AG04449 (cell line): ENCODE data around the gene KRTAP10-4.

ENCODE experiments used
- CTCF ChIA-PET: fragments of 350-600 bp; formaldehyde crosslinking; extraction: SDS; loops from one replicate; lab custom pipeline; 2021; ENCODE audit warnings: antibody characterized with exemption; lab: Yijun Ruan, JAX
- POLR2A ChIA-PET: fragments of 400-600, 350-600 bp; formaldehyde crosslinking; extraction: SDS; loops from one replicate; lab custom pipeline; 2020; ENCODE audit warnings: antibody characterized with exemption, inconsistent platforms; lab: Yijun Ruan, JAX
- DNase-seq: peaks from one replicate; pipeline ENCODE4 v3.0.0-alpha.2; 2010; ENCODE audit warnings: low read depth, low spot score
- H3K4me3 ChIP-seq: 2 replicates; pipeline ENCODE4 v1.5.1; 2011; ENCODE audit warnings: low read depth, mild to moderate bottlenecking, control low read depth, low read length
- TF ChIP-seq, protein P1 (sequence below): IDR thresholded peaks from one replicate; pipeline ENCODE4 v1.5.1; 2011; ENCODE audit warnings: mild to moderate bottlenecking, moderate library complexity, low read length, control low read depth, inconsistent platforms; ENCODE audit not compliant: insufficient read depth; ENCODE audit errors: missing control alignments

The KRTAP10-4 gene

DNA sequence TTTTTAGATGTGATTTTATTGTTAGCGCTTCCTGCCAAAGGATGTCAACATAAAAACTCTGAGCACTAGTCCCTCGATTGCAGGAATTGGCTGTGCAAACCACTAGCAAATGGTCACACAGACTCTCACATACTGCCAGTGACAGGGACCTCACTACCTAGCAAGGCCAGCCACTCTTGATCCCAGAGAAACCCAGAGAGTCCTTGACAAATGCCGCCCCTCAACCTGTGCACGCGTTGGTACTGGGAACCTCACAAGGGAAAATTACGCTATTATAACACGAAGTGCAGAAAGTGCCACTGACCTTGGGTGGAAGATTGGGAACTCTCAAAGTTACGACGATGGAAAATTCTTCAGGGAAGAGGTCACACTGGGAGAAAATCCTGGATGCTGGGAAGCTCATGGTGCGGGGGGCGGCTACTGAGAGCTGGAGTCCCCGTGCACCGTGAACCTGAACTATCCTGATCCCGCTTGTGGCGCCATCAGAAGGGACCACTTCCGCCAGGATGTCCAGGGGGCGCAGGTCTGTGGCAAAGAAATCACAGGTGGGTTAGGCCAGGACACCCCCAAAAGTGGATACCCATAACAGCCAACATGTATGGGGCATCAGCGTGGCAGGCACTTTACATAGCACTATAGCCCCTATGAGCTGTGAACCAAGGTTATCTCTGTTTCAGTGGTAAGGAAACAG, 5.9 kb upstream of the KRTAP10-4 start:
- TF ChIP-seq, protein P1, sequence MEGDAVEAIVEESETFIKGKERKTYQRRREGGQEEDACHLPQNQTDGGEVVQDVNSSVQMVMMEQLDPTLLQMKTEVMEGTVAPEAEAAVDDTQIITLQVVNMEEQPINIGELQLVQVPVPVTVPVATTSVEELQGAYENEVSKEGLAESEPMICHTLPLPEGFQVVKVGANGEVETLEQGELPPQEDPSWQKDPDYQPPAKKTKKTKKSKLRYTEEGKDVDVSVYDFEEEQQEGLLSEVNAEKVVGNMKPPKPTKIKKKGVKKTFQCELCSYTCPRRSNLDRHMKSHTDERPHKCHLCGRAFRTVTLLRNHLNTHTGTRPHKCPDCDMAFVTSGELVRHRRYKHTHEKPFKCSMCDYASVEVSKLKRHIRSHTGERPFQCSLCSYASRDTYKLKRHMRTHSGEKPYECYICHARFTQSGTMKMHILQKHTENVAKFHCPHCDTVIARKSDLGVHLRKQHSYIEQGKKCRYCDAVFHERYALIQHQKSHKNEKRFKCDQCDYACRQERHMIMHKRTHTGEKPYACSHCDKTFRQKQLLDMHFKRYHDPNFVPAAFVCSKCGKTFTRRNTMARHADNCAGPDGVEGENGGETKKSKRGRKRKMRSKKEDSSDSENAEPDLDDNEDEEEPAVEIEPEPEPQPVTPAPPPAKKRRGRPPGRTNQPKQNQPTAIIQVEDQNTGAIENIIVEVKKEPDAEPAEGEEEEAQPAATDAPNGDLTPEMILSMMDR = no peak
- CTCF ChIA-PET = no interaction called here

DNA sequence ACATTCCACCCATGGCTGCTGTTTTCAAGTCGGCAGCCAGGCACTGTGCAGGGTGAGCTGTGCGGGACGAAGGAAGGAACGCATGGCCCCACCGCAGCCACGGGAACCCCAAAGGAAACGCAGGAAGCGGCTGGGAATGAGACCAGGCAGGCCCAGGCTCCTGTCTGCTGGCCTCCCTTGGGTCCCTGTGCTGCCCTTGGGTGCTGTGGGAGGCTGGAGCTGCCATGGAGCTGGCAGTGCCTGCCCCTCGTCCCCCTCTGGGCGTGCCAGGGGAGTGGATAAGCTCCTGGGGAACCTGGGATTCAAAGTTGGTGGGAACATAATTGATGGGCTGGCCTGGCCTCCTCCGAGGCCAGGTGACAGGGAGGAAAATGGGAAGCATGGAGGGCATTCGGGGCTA, 5.3 kb upstream of the KRTAP10-4 start:
- H3K4me3 ChIP-seq = no peak overlapping the region
- CTCF ChIA-PET = no interaction called here
- TF ChIP-seq, protein P1 = no peak
- POLR2A ChIA-PET = no interaction called here
- no peak for DNase-seq

More for the DNA sequence above, 5.9 kb upstream of the KRTAP10-4 start:
- DNase-seq = no peak
- POLR2A ChIA-PET = no interaction called here
- no peak overlapping the region for H3K4me3 ChIP-seq

DNA sequence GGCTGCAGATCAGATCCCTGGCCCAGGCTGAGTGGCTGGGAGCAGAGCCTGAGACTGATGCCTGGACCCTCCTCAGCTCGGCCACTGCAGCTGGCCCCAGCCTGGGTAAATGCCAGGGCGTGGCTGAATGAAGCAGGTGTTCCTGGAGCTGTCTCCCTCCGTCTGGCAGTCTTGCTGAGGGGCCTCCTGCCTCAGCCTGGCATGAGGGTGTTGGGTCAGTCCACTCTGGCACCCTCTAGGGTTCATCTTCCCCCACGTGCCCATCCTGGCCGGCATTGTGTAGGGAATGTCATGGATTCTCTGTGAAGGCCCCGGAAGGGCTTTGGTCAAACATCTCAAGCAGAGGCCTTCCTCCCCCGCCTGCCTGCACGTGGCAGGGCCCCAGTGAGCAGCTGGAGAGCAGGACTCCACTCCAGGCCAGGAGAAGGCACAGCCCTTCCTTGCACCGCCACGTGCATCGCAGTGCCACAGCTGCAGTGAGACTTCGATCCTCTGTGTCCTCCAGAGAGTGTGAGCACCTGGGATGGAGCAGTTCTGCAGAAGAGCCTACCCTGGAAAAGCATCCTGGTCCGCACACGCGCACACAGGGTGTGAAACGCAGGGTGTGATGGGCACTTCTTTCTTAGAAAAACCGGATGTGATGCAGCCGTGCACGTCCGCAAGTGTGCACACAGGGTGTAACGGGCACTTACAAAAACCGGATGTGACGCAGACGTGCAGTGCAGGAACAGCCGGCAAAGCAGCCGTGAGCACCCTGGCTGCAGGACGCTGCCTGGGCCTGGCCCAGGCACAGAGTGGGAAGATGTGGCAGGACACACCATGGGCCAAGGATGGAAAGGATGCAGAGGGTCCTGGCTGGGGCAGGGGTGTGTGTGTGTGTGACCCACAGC, 4.6 kb upstream of the KRTAP10-4 start:
- H3K4me3 ChIP-seq = no peak overlapping the region
- ChIA-PET CTCF (no interaction called here), POLR2A (no interaction called here)
- no peak for DNase-seq
- TF ChIP-seq, protein P1 = no peak

DNA sequence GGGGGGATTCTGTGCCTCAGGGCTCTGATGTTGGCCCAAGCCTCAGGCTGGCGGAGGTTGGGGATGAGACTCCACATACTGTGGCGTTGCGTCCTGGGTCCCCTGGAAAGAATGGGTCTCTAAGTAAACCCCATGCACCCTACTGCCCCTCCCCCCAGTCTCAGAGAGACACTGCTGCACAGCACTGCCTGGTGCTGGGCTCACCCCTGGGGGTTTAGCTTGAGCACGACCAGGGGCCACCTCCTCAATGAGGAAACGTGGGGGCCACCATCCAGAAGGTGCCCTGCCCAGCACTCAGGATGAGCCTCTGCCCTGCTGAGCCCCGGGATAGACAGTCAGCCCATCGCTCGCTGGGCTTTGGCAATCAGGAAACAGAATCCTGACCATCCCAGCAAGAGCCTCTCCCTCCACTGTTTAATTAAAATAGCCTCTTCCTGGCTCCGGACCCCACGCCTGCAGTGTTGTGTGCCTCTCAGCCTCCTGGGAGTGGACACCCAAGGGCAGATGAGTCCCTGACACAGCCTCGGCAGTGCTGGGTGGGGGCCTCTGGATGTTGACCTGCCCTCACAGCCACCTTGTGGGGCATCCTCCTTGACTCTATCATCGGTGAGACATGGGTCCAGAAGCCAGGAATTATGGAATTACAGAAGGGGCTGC, 3.5 kb upstream of the KRTAP10-4 start:
- ChIA-PET POLR2A (no interaction called here), CTCF (no interaction called here)
- H3K4me3 ChIP-seq = no peak overlapping the region
- TF ChIP-seq, protein P1 = no peak
- DNase-seq = no peak

DNA sequence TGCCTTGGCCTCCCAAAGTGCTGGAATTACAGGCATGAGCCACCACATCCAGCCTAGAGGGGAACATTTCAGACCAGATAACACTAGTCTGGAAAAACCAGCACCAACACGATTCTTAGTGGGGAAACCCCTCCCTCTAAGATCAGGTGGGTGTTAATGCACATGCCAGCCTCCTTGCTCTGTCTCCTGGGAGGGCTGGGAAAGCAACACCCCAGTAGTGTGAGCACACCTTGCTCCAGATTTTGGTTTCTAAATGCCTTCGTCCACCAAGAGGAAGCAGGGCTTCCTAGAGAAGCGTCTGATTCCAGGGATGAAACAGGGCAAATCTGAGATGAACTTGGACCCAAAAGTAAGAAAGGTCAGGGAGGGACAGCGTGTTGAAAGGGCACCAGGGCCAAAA, 2.2 kb upstream of the KRTAP10-4 start:
- no peak for DNase-seq
- CTCF ChIA-PET = no interaction called here
- TF ChIP-seq, protein P1 = no peak
- POLR2A ChIA-PET = no interaction called here
- no peak overlapping the region for H3K4me3 ChIP-seq
